ENCODE results near the gene KHDRBS2. TPM values are rescaled to one million over a fixed set of nuclear protein-coding genes. Genes with fewer than 3 reads are reported as not detected.

KHDRBS2 gene
- under 1 TPM in 3 of 4 donors, not detected in 1; 0.16 to 0.36 (median 0.27) TPM for total RNA-seq
- under 1 TPM in 2 of 3 donors, not detected in 1; 0.57 to 0.69 TPM for polyA plus RNA-seq

GRCh38 chr6:62285612-62286469 lies at the start of gene KHDRBS2:
Gene KHDRBS2 (minus strand): TSS chr6:62286225.
- WGBS, 2 donors = 1 to 2% methylated on average over 66 of the region's 66 CpGs
- Histone ChIP-seq H3K4me3 (peak within 1 kb of the TSS in 3 of 4 donors; percentile 29 to 44 (median 41)), H3K9me3 (no peaks in the 10 kb centered on the region), H3K36me3 (no peaks in the 10 kb centered on the region), H3K4me1 (peaks cover 0 to 14% (median 7%) of the 10 kb centered on the region in 4 donors), H3K27ac (no peak within 1 kb of the TSS), H3K27me3 (peaks cover 9 to 35% (median 18%) of the 10 kb centered on the region in 3 donors)
- intact Hi-C loops (cut with DNase I) = no loop called here
- DNase-seq = peak; percentile 80
- TF ChIP-seq EP300 (IDR thresholded peaks at IDR 0.05) (no peak), CTCF (IDR thresholded peaks at IDR 0.05) (no peak), POLR2AphosphoS5 (IDR thresholded peaks at IDR 0.05) (no peak), POLR2A (IDR thresholded peaks at IDR 0.05) (no peak)

GRCh38 chr6:62328607-62329006 lies 42.6 kb upstream of the KHDRBS2 start:
- no peak overlapping the region for H3K27ac ChIP-seq
- no peaks in the 10 kb centered on the region for H3K36me3 ChIP-seq
- peaks cover 0 to 9% (median 0%) of the 10 kb centered on the region in 4 donors for H3K4me1 ChIP-seq
- H3K9me3 ChIP-seq = peaks cover 0 to 3% (median 0%) of the 10 kb centered on the region in 4 donors
- no peak for DNase-seq
- no peak overlapping the region for H3K4me3 ChIP-seq
- TF ChIP-seq CTCF (IDR thresholded peaks at IDR 0.05) = no peak
- no peak for TF ChIP-seq POLR2A (IDR thresholded peaks at IDR 0.05)
- no peak for TF ChIP-seq POLR2AphosphoS5 (IDR thresholded peaks at IDR 0.05)
- TF ChIP-seq EP300 (IDR thresholded peaks at IDR 0.05) = no peak
- intact Hi-C loops (cut with DNase I) = no loop called here
- H3K27me3 ChIP-seq = no peaks in the 10 kb centered on the region
- 59 to 83% methylated on average over 2 of the region's 2 CpGs for WGBS, 2 donors

- Histone ChIP-seq H3K4me3 (no peak overlapping the region), H3K27me3 (no peaks in the 10 kb centered on the region), H3K9me3 (no peaks in the 10 kb centered on the region), H3K27ac (no peak overlapping the region), H3K36me3 (no peaks in the 10 kb centered on the region), H3K4me1 (peaks cover 0 to 9% (median 0%) of the 10 kb centered on the region in 4 donors)
- intact Hi-C loops (cut with DNase I) = no loop called here
- TF ChIP-seq POLR2A (IDR thresholded peaks at IDR 0.05) = no peak
- TF ChIP-seq EP300 (IDR thresholded peaks at IDR 0.05) = no peak
- 65 to 68% methylated on average over 4 of the region's 4 CpGs for WGBS, 2 donors
- DNase-seq = no peak
Observed at GRCh38 chr6:62324834-62325233, 38.8 kb upstream of the KHDRBS2 start.

- H3K27me3 ChIP-seq = no peaks in the 10 kb centered on the region
- H3K36me3 ChIP-seq = no peaks in the 10 kb centered on the region
- H3K4me1 ChIP-seq = peaks cover 0 to 9% (median 0%) of the 10 kb centered on the region in 4 donors
- no peak overlapping the region for H3K27ac ChIP-seq
- no peaks in the 10 kb centered on the region for H3K9me3 ChIP-seq
- WGBS, 2 donors = 78 to 82% methylated on average over 7 of the region's 7 CpGs
- TF ChIP-seq EP300 (IDR thresholded peaks at IDR 0.05) (no peak), POLR2AphosphoS5 (IDR thresholded peaks at IDR 0.05) (no peak), POLR2A (IDR thresholded peaks at IDR 0.05) (no peak), CTCF (IDR thresholded peaks at IDR 0.05) (no peak)
- H3K4me3 ChIP-seq = no peak overlapping the region
- no peak for DNase-seq
- intact Hi-C loops (cut with DNase I) = no loop called here
Observed at GRCh38 chr6:62323818-62324431, 37.9 kb upstream of the KHDRBS2 start.

- Histone ChIP-seq H3K27me3 (no peaks in the 10 kb centered on the region), H3K4me3 (no peak overlapping the region), H3K36me3 (no peaks in the 10 kb centered on the region), H3K27ac (no peak overlapping the region), H3K4me1 (no peaks in the 10 kb centered on the region), H3K9me3 (no peaks in the 10 kb centered on the region)
- WGBS, 2 donors = 63 to 76% methylated on average over 3 of the region's 3 CpGs
- intact Hi-C loops (cut with DNase I) = no loop called here
- TF ChIP-seq POLR2A (IDR thresholded peaks at IDR 0.05) = no peak
- DNase-seq = no peak
Observed at GRCh38 chr6:62298745-62299392, 12.8 kb upstream of the KHDRBS2 start.
